Inflammatory macrophage (primary cell): Measurements from ENCODE around the gene CREBBP.

Experiments
- DNase-seq, 2 donors: peaks; one replicate each; pipeline ENCODE4 v3.0.0-alpha.2; 2020 to 2022

The CREBBP gene

DNA sequence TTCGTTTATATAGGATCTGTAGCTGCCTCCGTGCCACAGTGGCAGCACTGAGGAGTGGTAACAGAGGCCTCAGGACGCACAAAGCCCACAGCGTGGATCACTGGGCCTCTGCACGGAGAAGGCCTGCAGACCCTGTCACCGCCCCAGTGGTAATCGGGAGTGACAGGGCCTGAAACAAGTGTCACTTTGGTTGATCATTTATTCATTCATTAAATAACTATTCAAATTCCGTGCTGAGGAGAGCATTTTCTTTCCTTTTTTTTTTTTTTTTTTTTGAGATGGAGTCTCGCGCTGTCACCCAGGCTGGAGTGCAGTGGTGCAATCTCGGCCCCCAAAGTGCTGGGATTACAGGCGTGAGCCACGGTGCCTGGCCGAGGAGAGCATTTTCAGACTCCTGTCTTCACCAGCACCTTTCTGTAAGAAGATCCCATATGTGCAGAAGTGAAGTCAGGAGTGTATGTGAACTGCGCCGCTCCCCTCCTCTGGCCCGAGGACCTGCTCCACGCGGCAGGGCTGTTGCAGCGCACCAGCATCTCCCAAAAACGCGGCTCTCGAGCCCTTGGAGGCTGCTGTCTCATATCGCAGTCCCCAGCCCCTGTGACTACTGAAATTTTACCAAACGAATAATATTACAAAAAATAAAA, 118.3 kb downstream of the CREBBP start:
- DNase-seq: no peak

DNA sequence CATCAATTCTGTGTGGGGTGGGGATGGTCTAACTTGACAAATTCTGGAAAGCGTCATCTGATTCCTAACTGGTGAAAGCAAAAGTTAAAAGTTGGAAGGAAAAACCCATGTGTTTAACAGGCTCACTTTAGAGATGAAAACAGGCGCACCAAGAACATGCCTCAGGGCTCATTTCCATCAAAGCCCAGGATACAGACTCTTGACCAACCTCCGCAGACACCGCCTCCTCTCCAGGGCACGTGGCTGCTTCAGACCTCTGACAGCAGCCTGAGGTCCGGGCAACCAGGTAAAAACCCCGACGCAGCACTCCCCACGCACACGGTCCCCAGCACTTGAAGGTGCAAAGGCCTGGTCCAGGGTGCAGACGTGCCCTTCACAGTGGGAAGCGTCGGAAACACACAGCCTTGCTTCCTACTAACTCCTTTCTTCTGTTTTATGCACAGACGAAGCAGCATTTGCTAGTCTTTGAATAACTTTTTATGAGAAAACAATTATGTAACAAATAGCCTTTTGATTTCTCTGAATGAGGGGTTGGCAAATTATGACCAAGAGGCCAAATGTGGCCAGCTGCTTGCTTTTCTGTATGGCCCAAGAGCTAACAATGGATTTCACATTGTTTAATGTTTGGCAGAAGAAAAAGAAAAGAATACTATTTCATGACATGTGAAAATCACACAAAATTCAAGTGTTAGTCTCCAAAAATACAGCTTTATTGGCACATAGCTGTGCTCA, 119.0 kb downstream of the CREBBP start:
- DNase-seq: no peak

DNA sequence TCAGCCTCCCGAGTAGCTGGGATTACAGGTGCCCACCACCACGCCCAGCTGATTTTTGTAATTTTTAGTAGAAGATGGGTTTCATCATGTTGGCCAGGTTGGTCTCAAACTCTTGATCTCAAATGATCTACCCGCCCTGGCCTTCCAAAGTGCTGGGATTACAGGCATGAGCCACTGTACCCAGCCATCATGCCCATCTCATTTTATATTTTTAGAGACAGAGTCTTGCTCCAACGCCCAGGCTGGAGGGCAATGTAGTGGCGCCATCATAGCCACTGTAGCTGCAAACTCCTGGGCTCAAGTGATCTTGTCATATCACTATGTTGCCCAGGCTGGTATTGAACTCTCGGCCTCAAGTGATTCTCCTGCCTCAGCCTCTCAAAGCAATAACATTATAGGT, 120.0 kb downstream of the CREBBP start:
- no peak for DNase-seq

DNA sequence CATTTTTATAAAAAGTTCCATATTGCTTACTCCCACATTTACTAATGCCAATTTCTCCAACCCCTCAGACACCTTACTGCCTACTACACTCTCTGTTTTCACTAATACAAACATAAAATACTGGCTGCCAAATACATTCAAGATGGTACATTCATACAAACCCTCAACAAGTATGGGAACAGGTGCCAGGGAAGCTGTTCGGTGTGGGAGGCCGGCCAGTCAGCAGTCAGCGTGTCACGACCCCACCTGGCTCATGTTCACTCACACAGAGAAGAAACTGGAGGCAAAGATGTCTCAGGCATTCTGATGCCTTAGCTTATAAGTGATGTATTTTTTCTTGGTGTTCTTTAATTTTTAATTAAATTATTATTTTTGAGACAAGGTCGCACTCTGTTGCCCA, 120.8 kb downstream of the CREBBP start:
- DNase-seq: no peak

DNA sequence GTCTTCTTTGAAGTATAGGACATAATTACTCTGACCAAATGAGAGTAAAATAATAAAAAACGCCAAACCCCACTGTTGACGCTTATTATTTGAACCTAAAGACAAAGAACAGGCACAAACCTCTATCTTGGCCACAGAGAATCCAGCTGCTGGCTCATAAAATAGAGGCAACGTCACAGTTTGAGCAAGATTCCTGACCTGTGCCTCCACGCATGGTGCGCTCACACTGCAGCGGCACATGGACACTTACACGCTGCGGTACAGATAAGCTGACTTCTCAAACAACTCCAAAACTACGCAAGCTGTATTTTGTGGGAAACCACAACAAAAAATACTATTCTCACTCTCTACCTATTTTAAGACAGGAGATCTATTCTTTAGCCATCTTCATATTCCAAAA, 124.4 kb downstream of the CREBBP start:
- DNase-seq: no peak

DNA sequence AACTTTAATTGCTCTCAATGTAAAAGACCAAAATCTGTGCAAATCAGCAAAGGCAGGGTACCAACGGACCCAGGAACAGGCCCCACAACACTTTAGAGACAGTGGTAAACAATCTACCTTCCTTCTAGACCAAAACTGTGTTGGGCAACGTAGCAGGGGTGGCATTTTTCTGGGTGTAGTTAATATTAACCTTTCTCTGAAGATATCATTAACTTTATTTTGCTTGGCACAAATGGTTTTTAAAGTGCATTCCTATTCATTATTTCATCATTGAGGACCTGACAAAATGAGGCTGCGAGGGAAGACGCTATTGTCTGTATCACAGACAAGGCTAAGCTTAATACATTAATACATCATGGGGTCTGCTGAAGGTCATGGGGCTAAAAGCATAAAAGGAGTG, 125.3 kb downstream of the CREBBP start:
- no peak for DNase-seq

DNA sequence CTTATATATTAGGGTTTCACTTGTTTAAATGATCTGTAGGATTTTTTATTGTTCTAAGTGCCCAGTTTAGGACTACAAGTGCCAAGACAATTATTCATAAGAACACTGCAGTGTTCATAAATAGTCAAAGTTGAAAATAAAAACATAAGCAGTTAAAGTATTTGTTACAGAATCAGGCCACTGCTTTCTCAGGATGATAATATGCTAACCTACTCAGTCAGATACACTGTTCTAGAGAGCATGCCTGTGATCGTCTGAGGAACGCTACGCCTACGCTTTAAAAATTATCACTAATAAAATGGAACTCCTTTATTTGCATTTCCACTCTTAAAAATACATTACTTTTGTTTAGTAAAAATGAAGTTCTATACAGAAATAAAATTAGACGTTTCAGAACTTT, 125.7 kb downstream of the CREBBP start:
- DNase-seq: no peak

DNA sequence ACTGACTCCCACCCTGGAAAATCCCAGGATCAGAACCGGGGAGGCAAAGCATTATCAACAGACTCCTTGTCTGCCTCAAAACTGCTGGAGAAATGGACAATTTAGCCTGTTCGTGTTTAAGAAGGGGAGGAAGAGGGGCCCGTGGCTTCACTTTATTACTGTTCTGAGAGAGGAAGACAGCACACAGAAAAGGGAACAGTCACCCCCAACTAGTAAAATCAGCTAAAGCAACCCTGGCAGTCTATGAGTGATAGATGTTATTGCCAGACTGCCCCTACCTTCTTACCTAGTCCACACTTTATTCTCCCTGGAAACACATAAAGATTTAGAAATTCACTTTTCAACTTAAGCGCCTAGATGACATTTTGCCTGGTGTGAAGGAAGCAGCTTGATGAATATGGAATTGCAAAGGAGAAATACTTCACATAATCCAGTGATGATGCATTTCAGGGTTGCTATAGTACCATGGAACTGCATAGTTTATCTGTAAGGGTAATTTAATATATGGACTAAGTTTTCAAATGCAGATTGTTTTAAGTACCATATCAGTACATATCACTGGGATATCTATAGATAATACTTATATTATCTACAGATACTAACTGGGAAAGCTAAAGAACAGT, 126.3 kb downstream of the CREBBP start:
- DNase-seq: no peak

DNA sequence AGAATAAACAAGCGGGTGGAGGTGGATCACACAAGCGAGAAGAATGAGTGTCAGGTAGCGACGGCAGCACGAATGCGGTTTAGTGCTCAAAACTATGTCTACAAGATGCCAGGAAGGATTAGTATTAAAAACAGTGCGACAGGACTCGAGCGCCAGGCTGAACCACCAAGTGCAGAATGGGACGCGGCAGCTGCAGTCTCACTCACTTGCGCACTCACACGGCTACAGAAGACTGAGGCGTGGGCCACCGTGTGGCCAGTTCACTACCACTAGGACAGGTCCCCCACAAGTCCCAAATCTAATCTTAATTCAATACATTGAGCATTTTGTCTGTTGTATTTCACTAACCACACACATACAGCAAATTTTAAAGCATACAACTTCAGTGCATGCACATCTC, 127.5 kb downstream of the CREBBP start:
- DNase-seq: no peak

DNA sequence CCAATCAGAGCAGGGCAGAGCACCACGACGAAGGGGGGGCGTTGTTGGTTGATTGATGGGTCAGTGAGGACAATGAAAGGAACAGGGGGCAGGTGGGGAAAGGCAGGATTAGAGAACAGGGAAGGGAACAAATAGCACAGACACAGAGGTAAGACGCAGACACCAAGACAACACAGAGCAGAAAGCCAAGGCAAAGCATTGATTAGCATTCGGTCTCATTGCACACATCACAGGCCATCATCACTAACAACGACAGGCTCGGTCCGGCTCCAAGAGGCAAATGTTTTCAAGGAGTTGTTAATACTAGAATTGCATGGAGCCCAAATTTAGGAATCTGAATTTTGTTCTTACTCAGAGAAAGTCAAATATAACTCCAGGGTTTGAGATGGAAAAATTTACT, 128.6 kb downstream of the CREBBP start:
- no peak for DNase-seq

DNA sequence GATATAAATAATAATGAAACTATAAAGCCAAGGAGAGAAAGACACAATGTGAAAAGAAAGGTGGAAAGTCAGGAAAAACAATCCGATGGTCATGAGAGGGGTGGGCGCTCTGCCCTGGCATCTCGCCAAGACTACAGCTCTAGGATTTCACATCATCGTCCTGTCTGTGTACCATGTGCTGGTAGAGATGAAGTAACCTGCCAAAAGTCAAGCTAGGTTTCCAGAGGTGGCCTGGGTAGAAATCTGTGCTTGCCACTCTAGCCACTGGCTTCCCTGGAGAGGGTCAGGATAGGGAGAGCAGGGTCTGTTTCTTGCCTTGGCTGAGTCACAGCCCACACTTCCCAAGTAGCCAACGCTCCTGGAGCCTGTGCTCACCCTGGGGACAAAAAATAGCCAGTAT, 132.2 kb downstream of the CREBBP start:
- DNase-seq: no peak

DNA sequence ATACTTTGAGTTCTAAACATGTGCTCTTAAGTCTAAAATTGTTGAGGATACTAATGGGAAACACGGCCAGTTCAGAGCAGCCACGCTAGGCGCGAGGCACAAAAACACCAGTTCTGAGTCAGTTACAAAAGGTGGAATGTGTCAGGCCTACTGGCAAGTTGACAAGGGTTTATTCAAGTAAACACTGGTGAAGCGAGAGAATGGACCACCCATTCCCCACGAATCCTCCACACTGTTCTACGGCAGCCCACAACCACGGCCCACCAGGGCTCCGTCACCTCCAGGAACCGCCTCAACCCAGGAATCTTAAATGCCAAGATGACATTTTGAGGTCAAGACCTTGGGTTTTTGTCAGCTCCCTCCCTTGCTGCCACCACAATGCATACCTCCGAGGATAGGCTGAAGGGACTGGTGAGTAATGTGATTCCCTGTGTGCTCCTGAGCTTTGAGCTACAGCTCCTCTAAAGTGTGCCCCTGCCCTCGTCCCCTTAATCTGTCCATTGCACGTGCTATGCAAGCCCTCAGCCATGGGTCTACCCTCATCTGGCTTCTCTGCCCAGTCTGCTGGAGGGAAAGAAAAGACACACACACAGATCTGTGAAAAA, 134.7 kb downstream of the CREBBP start:
- DNase-seq: no peak

DNA sequence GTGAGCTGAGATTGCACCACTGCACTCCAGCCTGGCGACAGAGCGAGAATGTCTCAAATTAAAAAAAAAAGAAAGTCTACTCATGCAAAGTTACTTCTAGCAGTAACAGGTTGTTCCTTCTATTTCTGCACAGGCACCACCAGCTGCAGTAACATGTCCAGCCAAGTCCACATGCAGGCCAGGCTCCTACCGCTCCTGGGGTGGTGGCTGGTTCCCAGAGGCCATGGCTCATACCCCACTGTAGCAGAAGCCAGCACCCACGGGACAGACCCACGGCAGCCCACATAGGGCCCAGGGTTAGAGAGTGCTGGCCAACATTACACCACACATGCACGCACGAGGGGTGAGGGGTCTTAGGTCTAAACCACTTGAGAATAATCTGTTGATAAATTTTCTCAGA, 136.5 kb downstream of the CREBBP start:
- no peak for DNase-seq

DNA sequence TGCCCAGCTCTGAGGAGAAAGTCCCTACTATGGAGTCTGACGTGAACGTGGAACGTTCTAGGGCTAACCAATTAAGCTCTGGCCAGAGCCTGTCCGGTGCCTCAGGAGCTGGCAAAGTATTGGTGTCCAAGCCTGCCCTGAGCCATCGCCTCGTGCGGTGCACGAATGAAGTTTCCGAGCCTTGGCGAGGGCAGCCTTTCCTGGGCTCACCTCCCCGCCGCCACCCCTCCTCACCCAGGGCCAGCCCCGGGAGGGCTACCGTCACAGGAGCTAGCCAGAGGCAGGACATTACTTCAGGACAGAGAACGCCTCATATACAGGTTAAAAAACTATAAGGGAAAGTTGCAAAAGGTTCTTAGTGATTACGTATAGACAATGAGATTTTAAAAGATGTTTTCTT, 139.6 kb downstream of the CREBBP start:
- no peak for DNase-seq

DNA sequence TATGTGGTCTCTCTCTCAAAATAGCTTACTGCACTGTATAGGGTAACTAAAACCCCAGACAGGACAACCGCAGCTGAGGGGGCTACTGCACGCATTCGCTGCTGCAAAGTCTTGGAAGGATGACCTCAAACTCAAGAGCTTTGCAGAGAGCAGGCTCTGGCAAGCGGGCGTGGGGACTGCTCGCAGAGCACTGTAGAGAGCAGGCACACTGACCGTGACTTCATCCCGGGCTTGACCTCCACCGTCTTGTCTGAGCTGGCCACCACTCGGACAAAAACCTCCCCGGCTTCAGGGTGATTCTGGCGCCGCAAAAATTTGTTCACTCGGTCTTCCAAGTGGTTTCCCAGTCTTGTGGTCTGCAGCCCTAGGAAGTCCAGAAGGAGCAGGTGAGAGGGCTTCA, 140.3 kb downstream of the CREBBP start:
- no peak for DNase-seq

DNA sequence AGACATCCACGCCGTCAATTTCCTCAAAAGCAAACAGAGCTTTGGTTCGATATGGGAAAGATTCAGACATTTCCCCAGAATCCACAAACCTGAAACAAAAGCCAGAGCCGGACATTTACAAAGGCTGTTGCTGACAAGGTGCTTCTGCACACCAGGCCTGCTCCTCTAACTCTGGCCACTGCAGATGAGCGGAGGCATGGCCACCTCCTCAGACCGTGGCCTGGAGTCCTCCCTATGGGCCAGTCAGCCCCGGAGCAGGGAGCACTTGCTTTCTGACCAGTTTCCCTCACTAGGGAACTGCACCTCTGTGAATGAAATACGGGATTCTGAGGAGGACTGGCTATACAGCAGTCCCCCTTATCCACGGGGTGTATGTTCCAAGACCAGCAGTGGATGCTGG, 140.9 kb downstream of the CREBBP start:
- no peak for DNase-seq

DNA sequence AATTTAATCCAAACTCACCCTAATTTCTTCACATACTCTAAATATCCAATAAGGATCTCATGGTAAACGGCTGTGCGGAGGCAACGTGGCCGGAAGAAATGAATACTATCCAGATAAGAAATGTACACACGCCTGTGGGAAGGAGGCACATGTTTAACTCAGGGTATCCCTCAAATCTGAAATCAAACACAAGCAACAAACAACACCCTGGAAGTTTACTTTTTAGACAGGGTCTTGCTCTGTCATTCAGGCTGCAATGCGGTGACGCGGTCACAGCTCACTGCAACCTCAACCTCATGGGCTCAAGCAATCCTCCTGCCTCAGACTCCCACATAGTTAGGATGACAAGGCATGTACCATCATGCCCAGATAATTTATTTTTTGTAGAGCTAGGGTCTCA, 142.0 kb downstream of the CREBBP start:
- no peak for DNase-seq

DNA sequence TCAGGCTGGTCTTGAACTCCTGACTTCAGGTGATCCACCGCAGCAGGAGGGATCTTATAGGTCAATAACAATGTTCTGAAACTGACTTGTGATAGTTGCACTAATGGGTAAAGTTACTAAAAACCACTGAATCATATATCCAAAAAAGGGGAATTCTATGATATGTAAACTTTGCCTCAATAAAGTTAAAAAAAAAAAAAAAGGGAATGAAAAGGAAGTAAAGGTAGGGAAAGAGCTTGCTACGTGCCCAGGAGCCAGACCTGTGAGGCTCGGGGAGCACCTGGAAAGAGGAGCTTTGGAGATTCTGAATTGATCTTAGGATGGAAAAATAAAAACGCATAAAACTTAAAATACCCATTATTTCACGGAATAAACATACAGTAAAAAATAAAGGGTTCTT, 142.4 kb downstream of the CREBBP start:
- no peak for DNase-seq

DNA sequence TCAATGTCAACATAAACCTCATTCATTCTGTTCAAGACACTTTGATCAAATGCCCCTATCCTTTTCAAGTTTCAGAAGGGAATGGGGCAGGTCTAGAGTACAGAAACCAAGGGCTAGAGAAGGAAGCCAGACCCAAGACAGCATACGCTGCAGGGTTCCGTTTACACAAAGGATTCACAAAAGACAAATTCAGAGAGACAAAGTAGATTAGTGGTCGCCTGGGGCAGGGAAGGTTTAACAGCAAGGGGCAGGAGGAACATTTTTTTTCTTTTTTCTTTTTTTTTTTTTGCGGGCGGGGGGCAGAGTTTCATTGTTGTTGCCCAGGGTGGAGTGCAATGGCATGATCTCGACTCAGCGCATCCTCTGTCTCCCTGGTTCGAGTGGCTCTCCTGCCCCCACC, 143.3 kb downstream of the CREBBP start:
- DNase-seq: no peak

DNA sequence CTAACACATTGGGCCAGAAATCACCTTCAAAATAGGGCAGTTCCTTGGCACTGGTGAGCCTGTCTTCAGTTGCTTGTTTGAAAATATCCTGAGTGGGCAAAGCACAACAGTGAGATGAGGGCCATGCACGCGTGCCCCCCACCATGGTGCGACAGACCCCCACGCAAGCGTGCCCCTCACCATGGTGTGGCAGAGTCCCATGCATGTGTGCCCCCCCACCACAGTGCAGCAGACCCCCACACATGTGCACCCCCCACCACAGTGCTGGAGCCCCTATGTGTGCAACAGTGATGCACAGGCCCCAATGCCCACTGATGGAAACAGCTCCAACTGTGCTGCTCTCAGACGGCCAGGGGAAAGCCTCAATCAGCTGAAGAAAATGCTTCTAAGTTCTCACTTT, 144.4 kb downstream of the CREBBP start:
- no peak for DNase-seq

DNA sequence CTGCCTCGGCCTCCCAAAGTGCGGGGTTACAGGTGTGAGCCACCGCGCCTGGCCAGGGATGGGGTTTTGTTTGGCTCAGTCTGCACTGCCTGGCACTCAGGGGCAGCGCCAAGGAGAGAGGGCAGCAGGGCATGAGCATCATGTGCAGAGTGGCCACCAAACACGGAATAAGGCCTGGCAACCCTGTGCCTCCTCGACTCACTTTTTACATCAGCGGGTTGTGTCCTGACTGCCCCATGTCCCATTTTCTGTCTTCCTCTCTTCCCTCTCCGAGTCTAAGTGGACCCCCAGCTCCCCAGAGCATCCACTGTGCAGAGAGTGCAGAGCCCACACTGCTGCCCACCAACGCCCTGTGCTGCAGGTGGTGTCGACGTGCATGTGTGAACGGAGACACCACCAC, 145.0 kb downstream of the CREBBP start:
- no peak for DNase-seq

DNA sequence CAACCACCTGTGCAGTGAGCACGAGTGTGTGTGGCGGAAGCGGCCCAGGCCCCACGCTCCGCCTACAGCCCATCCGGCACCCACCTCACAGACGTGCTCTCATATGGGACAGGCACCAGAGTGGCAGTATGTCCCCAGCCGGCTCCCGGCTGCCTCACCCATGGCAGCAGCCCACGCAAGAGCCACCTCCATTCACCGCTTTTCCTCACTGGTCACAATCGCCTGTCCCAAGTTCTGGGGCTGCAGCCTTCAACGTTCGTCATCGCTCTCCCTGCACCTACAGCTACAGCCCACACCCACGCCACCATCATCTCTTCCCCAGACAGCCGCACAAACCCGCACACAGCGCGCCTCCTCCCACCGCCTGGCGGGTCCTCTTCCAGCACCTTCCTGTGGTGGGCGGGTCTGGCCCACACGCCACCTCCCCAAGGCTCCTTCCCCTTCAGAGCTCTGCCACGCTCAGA, 145.7 kb downstream of the CREBBP start:
- peak in 1 of 2 donors; percentile 44 for DNase-seq

DNA sequence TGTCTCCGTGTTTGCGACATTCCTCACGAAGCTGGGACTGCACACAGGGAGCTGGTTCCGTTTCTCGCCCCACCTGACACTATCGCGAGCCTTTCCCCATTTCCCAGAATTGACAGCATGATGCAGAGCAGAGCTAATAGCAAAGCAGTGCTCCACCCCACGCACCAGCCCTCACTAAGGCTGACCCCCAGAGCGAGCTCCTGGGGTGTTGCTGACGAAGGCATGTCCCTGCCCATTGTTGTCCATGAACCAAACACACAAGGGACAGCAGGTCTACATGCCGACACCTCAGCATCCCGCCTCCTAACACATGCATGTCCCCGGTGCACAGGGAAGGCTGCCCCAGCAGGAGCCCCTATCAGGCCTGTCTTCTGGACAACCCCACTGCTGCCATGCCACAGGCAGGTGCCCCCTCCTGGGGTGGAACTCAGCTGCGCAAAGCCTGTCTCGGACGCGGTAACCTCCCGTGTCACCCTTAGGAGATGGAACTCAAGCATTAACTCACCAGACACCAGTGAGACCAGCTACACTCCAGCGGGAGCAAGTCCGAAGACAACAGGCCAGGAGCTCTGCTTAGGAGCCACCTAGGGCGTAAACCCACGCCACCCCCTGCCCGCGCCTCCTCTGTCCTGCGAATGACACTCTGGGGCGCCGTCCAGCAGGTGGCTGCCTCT, 146.3 kb downstream of the CREBBP start:
- no peak for DNase-seq
